Bronchial epithelial cell (primary cell): ENCODE data around the gene SDHB. TPM values are rescaled to one million over a fixed set of nuclear protein-coding genes. Genes with fewer than 3 reads are reported as not detected.

Source experiments
- DNase-seq: peaks from one replicate; pipeline ENCODE4 v3.0.0-alpha.2; 2010; ENCODE audit warnings: low read depth
- FAIRE-seq: peaks from 2 replicates; lab custom pipeline; 2011; peaks lifted over from hg19 to GRCh38; lab: Jason Lieb, UNC
- H3K27me3 ChIP-seq: 2 replicates; pipeline ENCODE4 v1.5.1; 2011; ENCODE audit warnings: low read length; ENCODE audit not compliant: control insufficient read depth, insufficient read depth
- H3K36me3 ChIP-seq: 2 replicates; pipeline ENCODE4 v1.5.1; 2011; ENCODE audit warnings: low read length; ENCODE audit not compliant: control insufficient read depth, insufficient read depth
- H3K4me3 ChIP-seq: 2 replicates; pipeline ENCODE4 v1.5.1; 2011; ENCODE audit warnings: mild to moderate bottlenecking, low read depth, low read length, control low read depth
- CTCF ChIP-seq: IDR thresholded peaks from 2 replicates; pipeline ENCODE4 v1.5.1; 2011; ENCODE audit warnings: mild to moderate bottlenecking, moderate library complexity, low read length, control low read depth, inconsistent platforms; ENCODE audit not compliant: insufficient read depth, severe bottlenecking
- total RNA-seq: library from RNA; depleted of rRNA; stranded (reverse); fragments of >200 nt; gene quantifications from 2 replicates; pipeline ENCODE4 v1.2.1, GENCODE V29; 2014

SDHB gene
- 152 and 185 TPM in 2 replicates for total RNA-seq

GRCh38 chr1:17053685-17054410 is at the start of gene SDHB:
TSS of gene SDHB (minus strand) at chr1:17054032. CDS start at chr1:17054019, 13 bp downstream.
- FAIRE-seq (no peak), DNase-seq (peak; percentile 93)
- Histone ChIP-seq H3K36me3 (peaks cover 1% of the 10 kb centered on the region), H3K27me3 (no peaks in the 10 kb centered on the region), H3K4me3 (peak within 1 kb of the TSS; percentile 58)
- no peak for TF ChIP-seq CTCF

GRCh38 chr1:17102232-17102631 is 48.4 kb upstream of the SDHB start:
- DNase-seq (no peak), FAIRE-seq (no peak)
- no peaks in the 10 kb centered on the region for H3K36me3 ChIP-seq
- H3K4me3 ChIP-seq: no peak overlapping the region
- no peak for TF ChIP-seq CTCF
- H3K27me3 ChIP-seq: no peaks in the 10 kb centered on the region

GRCh38 chr1:17101261-17101660 is 47.4 kb upstream of the SDHB start:
- no peak for TF ChIP-seq CTCF
- DNase-seq (no peak), FAIRE-seq (no peak)
- Histone ChIP-seq H3K4me3 (no peak overlapping the region), H3K27me3 (no peaks in the 10 kb centered on the region), H3K36me3 (no peaks in the 10 kb centered on the region)

- no peak for TF ChIP-seq CTCF
- FAIRE-seq (no peak), DNase-seq (no peak)
- Histone ChIP-seq H3K27me3 (no peaks in the 10 kb centered on the region), H3K4me3 (no peak overlapping the region), H3K36me3 (no peaks in the 10 kb centered on the region)
Observed at GRCh38 chr1:17099616-17100340, 45.9 kb upstream of the SDHB start.

GRCh38 chr1:17098446-17099317 is 44.9 kb upstream of the SDHB start:
- no peaks in the 10 kb centered on the region for H3K27me3 ChIP-seq
- no peaks in the 10 kb centered on the region for H3K36me3 ChIP-seq
- no peak for FAIRE-seq
- no peak for TF ChIP-seq CTCF
- peak; percentile 40 for DNase-seq
- H3K4me3 ChIP-seq: no peak overlapping the region
